Measurements from ENCODE around the gene HEATR5A.

DNA sequence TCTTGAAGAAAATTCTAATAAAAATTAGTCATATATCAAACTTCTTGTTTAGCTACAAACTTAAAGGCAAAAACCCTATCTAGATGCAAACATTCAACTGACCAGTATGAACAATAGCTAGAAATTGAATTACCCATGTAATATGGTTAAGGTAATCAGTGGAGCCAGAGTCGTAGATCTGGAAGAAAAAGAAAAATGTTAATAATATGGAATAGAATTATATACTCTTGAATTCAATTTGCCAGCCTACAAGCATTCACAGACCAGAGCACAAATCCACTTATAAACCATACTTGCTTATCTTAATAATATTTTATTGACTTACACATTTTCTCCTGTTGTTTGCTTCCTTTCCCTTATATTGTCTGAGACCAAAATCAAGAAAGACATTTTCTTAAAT lies 7.7 kb upstream of the HEATR5A start:
- TF ChIP-seq, protein P1, sequence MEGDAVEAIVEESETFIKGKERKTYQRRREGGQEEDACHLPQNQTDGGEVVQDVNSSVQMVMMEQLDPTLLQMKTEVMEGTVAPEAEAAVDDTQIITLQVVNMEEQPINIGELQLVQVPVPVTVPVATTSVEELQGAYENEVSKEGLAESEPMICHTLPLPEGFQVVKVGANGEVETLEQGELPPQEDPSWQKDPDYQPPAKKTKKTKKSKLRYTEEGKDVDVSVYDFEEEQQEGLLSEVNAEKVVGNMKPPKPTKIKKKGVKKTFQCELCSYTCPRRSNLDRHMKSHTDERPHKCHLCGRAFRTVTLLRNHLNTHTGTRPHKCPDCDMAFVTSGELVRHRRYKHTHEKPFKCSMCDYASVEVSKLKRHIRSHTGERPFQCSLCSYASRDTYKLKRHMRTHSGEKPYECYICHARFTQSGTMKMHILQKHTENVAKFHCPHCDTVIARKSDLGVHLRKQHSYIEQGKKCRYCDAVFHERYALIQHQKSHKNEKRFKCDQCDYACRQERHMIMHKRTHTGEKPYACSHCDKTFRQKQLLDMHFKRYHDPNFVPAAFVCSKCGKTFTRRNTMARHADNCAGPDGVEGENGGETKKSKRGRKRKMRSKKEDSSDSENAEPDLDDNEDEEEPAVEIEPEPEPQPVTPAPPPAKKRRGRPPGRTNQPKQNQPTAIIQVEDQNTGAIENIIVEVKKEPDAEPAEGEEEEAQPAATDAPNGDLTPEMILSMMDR (IDR thresholded peaks at IDR 0.05): no peak
- no peak for TF ChIP-seq EZH2 (IDR thresholded peaks at IDR 0.05; ENCODE audit: borderline replicate concordance, insufficient read depth, low read depth, low read length, poor library complexity, severe bottlenecking)
